ENCODE results near the gene GNG2. TPM values are rescaled to one million over a fixed set of nuclear protein-coding genes. Genes with fewer than 3 reads are reported as not detected.
A peak's percentile ranks its signal among the peaks of the same experiment; 100 is the strongest.

The GNG2 gene
- total and polyA plus RNA-seq, 10 of the 15 experiments (the other 5 are each of a cell fraction or from before 2014, with no cell fraction given) = 31.6 to 114 (median 66.4) TPM

- Histone ChIP-seq H3K4me1 (ENCODE audit: control insufficient read depth, insufficient read depth, low read length) (peaks cover 45% of the 10 kb centered on the region), H3K27ac (ENCODE audit: control insufficient read depth, insufficient read depth) (peak overlapping the region; percentile 97), H3K9me3 (replicated peaks; ENCODE audit: control insufficient read depth, insufficient read depth, low read length) (peaks cover 5% of the 10 kb centered on the region), H3K4me3 (no peak overlapping the region), H3K27me3 (replicated peaks in 1 of 2; ENCODE audit: control insufficient read depth in 2 of 2, insufficient read depth in 2 of 2, low read length in 1 of 2) (no peaks in the 10 kb centered on the region), H3K79me2 (ENCODE audit: control insufficient read depth, insufficient read depth, low read length) (no peaks in the 10 kb centered on the region), H3K36me3 (ENCODE audit: control insufficient read depth in 2 of 2, insufficient read depth in 2 of 2, low read length in 1 of 2) (no peaks in the 10 kb centered on the region), H2AFZ (ENCODE audit: control insufficient read depth, low read depth, low read length) (peak overlapping the region; percentile 61), H3K4me2 (ENCODE audit: control insufficient read depth, insufficient read depth) (peak overlapping the region; percentile 51; the same call in 1 of the 2 replicates), H4K20me1 (ENCODE audit: control insufficient read depth, insufficient read depth) (no peaks in the 10 kb centered on the region), H3K9ac (ENCODE audit: control insufficient read depth, insufficient read depth, low read length) (no peak overlapping the region)
- FAIRE-seq (no peak), DNase-seq (ENCODE audit: low read depth, low spot score) (peak; percentile 78), ATAC-seq (peak; percentile 62)
- intact Hi-C loops (cut with micrococcal nuclease; ENCODE audit: unreplicated experiment) (no loop called here), in situ Hi-C loops (cut with MboI) (no loop called here)
- ChIA-PET CTCF (interaction anchor here (0.6 to 3.8 kb wide), 6 partner anchors 16 to 468 kb away, joined by 3 to 23 read pairs (median 3); no protein-coding TSS in a partner anchor), POLR2A (interaction anchor here (0.5 to 0.6 kb wide), 2 partner anchors 16 to 602 kb away, joined by 4 to 5 read pairs; partner anchors contain the start of gene GNG2), SMC1A (ENCODE audit: uncharacterized antibody, unreplicated experiment) (interaction anchor here (1.0 to 10.4 kb wide), 8 partner anchors 10 to 134 kb away, joined by 3 to 194 read pairs (median 4); partner anchors contain the start of gene GNG2), RAD21 (ENCODE audit: unreplicated experiment) (interaction anchor here (0.7 to 1.9 kb wide), 8 partner anchors 16 to 134 kb away, joined by 3 to 8 read pairs (median 4); partner anchors contain the start of gene GNG2)
- WGBS (ENCODE audit: insufficient coverage, insufficient replicate concordance, low lambda C conversion rate, missing lambda C conversion rate) = 36% methylated on average over 6 of the region's 6 CpGs
- BruUV-seq (replicated peaks) = no TSS peak
- 0 out of 2 replicates have a peak, but pooled peaks have one; percentile 31 for TF ChIP-seq ZBED1 (IDR thresholded peaks at IDR 0.05; ENCODE audit: borderline replicate concordance)
- no peak for TF ChIP-seq CEBPZ (IDR thresholded peaks at IDR 0.05; ENCODE audit: low read depth, low read length)
- TF ChIP-seq EP300 (IDR thresholded peaks at IDR 0.05; ENCODE audit: borderline replicate concordance in 1 of 2, control insufficient read depth in 1 of 2, low read depth in 2 of 2, low read length in 2 of 2) = 0 out of 4 replicates have a peak, but pooled peaks of 1 of the 2 experiments have one; percentile 26
- 0 out of 2 replicates have a peak, but pooled peaks have one; percentile 39 for TF ChIP-seq ZNF687 (IDR thresholded peaks at IDR 0.05)
- TF ChIP-seq NR2C1 (IDR thresholded peaks at IDR 0.05) = no peak
- TF ChIP-seq TAF1 (IDR thresholded peaks at IDR 0.05; ENCODE audit: borderline replicate concordance, low read depth, low read length) = no peak
- TF ChIP-seq IRF3 (IDR thresholded peaks at IDR 0.05) = no peak
- TF ChIP-seq SKIL (IDR thresholded peaks at IDR 0.05; ENCODE audit: low read depth, poor library complexity, severe bottlenecking) = peak; percentile 80
- no peak for TF ChIP-seq KLF5 (IDR thresholded peaks at IDR 0.05; ENCODE audit: partially characterized antibody)
- TF ChIP-seq KAT2A (conservative IDR thresholded peaks at IDR 0.05; ENCODE audit: control insufficient read depth, low read depth, low read length) = no peak
Measured at GRCh38 chr14:51844081-51844881, 16.1 kb upstream of the GNG2 start.
